GM10847 (cell line): ENCODE measurements around the gene RTF2.

Experiments
- POLR2A ChIP-seq: IDR thresholded peaks from 2 replicates; pipeline ENCODE4 v1.6.1; 2011; ENCODE audit not compliant: insufficient read length; ENCODE audit errors: extremely low read depth

Gene RTF2

GRCh38 chr20:56537997-56538396 lies 69.6 kb downstream of the RTF2 start:
- no peak for TF ChIP-seq POLR2A

- TF ChIP-seq POLR2A: no peak
These were observed 72.0 kb downstream of the RTF2 start for GRCh38 chr20:56540415-56540814.

GRCh38 chr20:56542489-56543030 lies 74.1 kb downstream of the RTF2 start:
- TF ChIP-seq POLR2A: no peak

- TF ChIP-seq POLR2A: no peak
These were observed 83.1 kb downstream of the RTF2 start for GRCh38 chr20:56551571-56551970.

GRCh38 chr20:56552911-56553629 lies 84.6 kb downstream of the RTF2 start:
- no peak for TF ChIP-seq POLR2A

GRCh38 chr20:56554869-56555268 lies 86.4 kb downstream of the RTF2 start:
- TF ChIP-seq POLR2A: no peak

- no peak for TF ChIP-seq POLR2A
These were observed 90.5 kb downstream of the RTF2 start for GRCh38 chr20:56558968-56559367.

GRCh38 chr20:56565511-56565910 lies 97.1 kb downstream of the RTF2 start:
- no peak for TF ChIP-seq POLR2A

- TF ChIP-seq POLR2A: no peak
These were observed 98.2 kb downstream of the RTF2 start for GRCh38 chr20:56566621-56567020.
